Endothelial cell of umbilical vein (primary cell): ENCODE data around the gene TBX15. TPM values are rescaled to one million over a fixed set of nuclear protein-coding genes. Genes with fewer than 3 reads are reported as not detected.

ENCODE experiments used
- BruUV-seq: library from RNA; stranded (reverse); fragments of 400-500 nt; replicated peaks from 2 replicates; lab custom pipeline; 2021; lab: Mats Ljungman, UMichigan
- CTCF ChIA-PET: fragments of 300-600, 350-600 bp; sonication (Branson Sonifier 250); formaldehyde crosslinking; loops from one replicate; lab custom pipeline; 2021; ENCODE audit warnings: antibody characterized with exemption, inconsistent platforms; lab: Charles Lee
- POLR2A ChIA-PET: fragments of 300-600, 350-600 bp; sonication (Branson Sonifier 250); formaldehyde crosslinking; loops from one replicate; lab custom pipeline; 2021; ENCODE audit warnings: antibody characterized with exemption, inconsistent platforms; lab: Charles Lee
- DNase-seq: peaks from one replicate; pipeline ENCODE4 v3.0.0-alpha.2; 2011; ENCODE audit warnings: low read depth, low spot score
- FAIRE-seq: peaks from 2 replicates; lab custom pipeline; 2011; peaks lifted over from hg19 to GRCh38; lab: Jason Lieb, UNC
- H2AFZ ChIP-seq: 2 replicates; pipeline ENCODE4 v1.6.0; 2012; ENCODE audit warnings: low read depth, low read length, control low read depth, inconsistent platforms
- H3K27ac ChIP-seq: 2 replicates; pipeline ENCODE4 v1.5.1; 2011; ENCODE audit warnings: low read depth, mild to moderate bottlenecking, control low read depth, low read length, moderate library complexity; ENCODE audit not compliant: insufficient read depth
- H3K27me3 ChIP-seq, 2 experiments: 2 replicates each; pipeline versions ENCODE4 v1.6.0 to v1.6.1; 2011; ENCODE audit warnings: low read length in 2 of 2, mixed read lengths in 1 of 2; ENCODE audit not compliant: control insufficient read depth in 2 of 2, insufficient read depth in 2 of 2
- H3K36me3 ChIP-seq, 2 experiments: 2 replicates in 1 of 2; 3 replicates in 1 of 2; pipeline ENCODE4 v1.5.1; 2011; ENCODE audit warnings: low read length in 2 of 2, mild to moderate bottlenecking in 1 of 2, moderate library complexity in 1 of 2; ENCODE audit not compliant: control insufficient read depth in 2 of 2, insufficient read depth in 2 of 2; ENCODE audit errors: extremely low read depth in 1 of 2
- H3K4me1 ChIP-seq: 3 replicates; pipeline ENCODE4 v1.5.1; 2011; ENCODE audit warnings: mild to moderate bottlenecking, low read length; ENCODE audit not compliant: control insufficient read depth, insufficient read depth; ENCODE audit errors: extremely low read depth
- H3K4me2 ChIP-seq: 2 replicates; pipeline ENCODE4 v1.6.1; 2011; ENCODE audit warnings: low read length, control low read depth, mixed read lengths; ENCODE audit not compliant: insufficient read depth
- H3K4me3 ChIP-seq, 3 experiments: fragments of 200-600 bp in 1 of 3; sonication (generic), shearing (Covaris generic) in 1 of 3; replicated peaks in 1 of 3; 2 replicates each; pipeline ENCODE4 v1.5.1; 2011 to 2016; ENCODE audit warnings: control low read depth in 3 of 3, low read length in 3 of 3, mild to moderate bottlenecking in 2 of 3, inconsistent platforms in 1 of 3, low read depth in 1 of 3, moderate library complexity in 1 of 3; ENCODE audit not compliant: insufficient read depth in 1 of 3
- H3K79me2 ChIP-seq: 2 replicates; pipeline ENCODE4 v1.6.0; 2012; ENCODE audit warnings: low read length, inconsistent platforms; ENCODE audit not compliant: control insufficient read depth, insufficient read depth
- H3K9ac ChIP-seq: replicated peaks from 2 replicates; pipeline ENCODE3; 2011; ENCODE audit warnings: low read length, control low read depth; ENCODE audit not compliant: insufficient read depth; ENCODE audit errors: extremely low read depth
- H3K9me1 ChIP-seq: replicated peaks from 3 replicates; pipeline ENCODE4 v1.6.0; 2011; ENCODE audit warnings: mild to moderate bottlenecking, low read length; ENCODE audit not compliant: control insufficient read depth, insufficient read depth; ENCODE audit errors: extremely low read depth
- H3K9me3 ChIP-seq: replicated peaks from 2 replicates; pipeline ENCODE4 v1.5.1; 2012; ENCODE audit warnings: low read length, inconsistent platforms; ENCODE audit not compliant: control insufficient read depth, insufficient read depth
- H4K20me1 ChIP-seq: replicated peaks from 2 replicates; pipeline ENCODE3; 2011; ENCODE audit warnings: mild to moderate bottlenecking, low read length; ENCODE audit not compliant: control insufficient read depth, insufficient read depth; ENCODE audit errors: extremely low read depth
- EZH2 ChIP-seq: IDR thresholded peaks from 2 replicates; pipeline ENCODE4 v1.6.1; 2012; ENCODE audit warnings: borderline replicate concordance, low read depth, mild to moderate bottlenecking, moderate library complexity, low read length, inconsistent platforms; ENCODE audit not compliant: severe bottlenecking
- FOS ChIP-seq: IDR thresholded peaks from 2 replicates; pipeline ENCODE4 v1.6.1; 2011; ENCODE audit warnings: mild to moderate bottlenecking, low read length, moderate library complexity, borderline replicate concordance; ENCODE audit not compliant: insufficient read depth
- GATA2 ChIP-seq: IDR thresholded peaks from 2 replicates; pipeline ENCODE4 v1.7.0; 2011; ENCODE audit warnings: low read depth, mild to moderate bottlenecking, moderate library complexity, mixed read lengths, low read length; ENCODE audit not compliant: insufficient read length, insufficient read depth
- JUN ChIP-seq: IDR thresholded peaks from 2 replicates; pipeline ENCODE4 v1.6.1; 2011; ENCODE audit warnings: borderline replicate concordance, low read depth; ENCODE audit not compliant: insufficient read length, insufficient read depth
- MYC ChIP-seq: IDR thresholded peaks from one replicate; pipeline ENCODE4 v1.6.1; 2011; ENCODE audit warnings: mild to moderate bottlenecking, low read depth, low read length
- POLR2A ChIP-seq: IDR thresholded peaks from 2 replicates; pipeline ENCODE4 v1.6.1; 2012; ENCODE audit warnings: low read depth, mild to moderate bottlenecking, control low read depth, low read length
- POLR2AphosphoS5 ChIP-seq: IDR thresholded peaks from 2 replicates; pipeline ENCODE4 v1.6.1; 2012; ENCODE audit warnings: low read depth, mild to moderate bottlenecking, control low read depth, low read length, moderate library complexity; ENCODE audit not compliant: insufficient read depth
- dilution Hi-C: fragments of 300-500 bp; cut with MboI; formaldehyde crosslinking; loops from one replicate; pipeline ENCODE4 v1.15.0; 2019; ENCODE audit warnings: low sequenced_read_pairs; ENCODE audit not compliant: extremely low pct_ligation_motif_present
- intact Hi-C: fragments of 100-400 bp; cut with micrococcal nuclease; formaldehyde crosslinking; loops from one replicate; pipeline ENCODE4 v1.10.0; 2022
- polyA plus RNA-seq, 4 experiments: library from polyadenylated mRNA; depleted of rRNA in 3 of 4; stranded (reverse) in 3 of 4; unstranded in 1 of 4; fragments of >200 nt; gene quantifications; 2 replicates each; pipeline versions ENCODE4 v1.2.1 to v1.2.3, GENCODE V29; 2011 to 2012; ENCODE audit warnings: missing spikeins in 1 of 4
- total RNA-seq: library from RNA; stranded (reverse); gene quantifications from 2 replicates; pipeline ENCODE4 v1.2.3, GENCODE V29; 2021
- TF ChIP-seq, protein P1 (sequence below): IDR thresholded peaks from 2 replicates; pipeline ENCODE4 v1.6.1; 2011; ENCODE audit not compliant: insufficient read depth, insufficient read length
- TF ChIP-seq, protein P2 (sequence below), 2 donors: IDR thresholded peaks; 1 replicate in 1 of 2; 2 replicates in 1 of 2; pipeline ENCODE4 v1.5.1; 2011; ENCODE audit warnings: low read length in 2 of 2, mild to moderate bottlenecking in 2 of 2, moderate library complexity in 2 of 2, control low read depth in 1 of 2, inconsistent platforms in 1 of 2, low read depth in 1 of 2; ENCODE audit not compliant: insufficient read depth in 1 of 2; ENCODE audit errors: extremely low read depth in 1 of 2

The TBX15 gene
- total and polyA plus RNA-seq, 2 donors (not counting 3 experiments of a cell fraction or from before 2014, with no cell fraction given): 0.01 TPM; not detected in 1

DNA sequence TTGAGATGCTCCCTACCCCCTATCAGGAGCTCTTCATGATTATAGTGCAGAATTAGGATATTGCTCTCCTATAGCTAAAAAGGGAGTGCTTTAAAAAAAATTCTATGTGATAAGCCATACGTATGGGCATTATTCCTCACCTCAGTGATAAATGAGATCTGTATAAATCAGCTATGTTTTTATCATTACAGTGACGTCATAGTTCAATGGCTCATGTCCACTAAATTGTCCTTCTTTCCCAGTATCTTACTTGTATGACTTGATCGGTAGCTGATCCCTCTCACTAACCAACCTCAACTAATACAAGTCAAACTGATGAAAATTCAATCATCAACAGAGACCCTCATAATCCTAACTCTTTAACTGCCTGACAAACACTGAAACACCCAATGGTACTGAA lies 93.3 kb downstream of the TBX15 start:
- H3K36me3 ChIP-seq: no peaks in the 10 kb centered on the region

More for the DNA sequence above, 93.3 kb downstream of the TBX15 start:
- Histone ChIP-seq H3K27me3 (no peaks in the 10 kb centered on the region), H3K4me1 (no peaks in the 10 kb centered on the region), H3K9me1 (no peaks in the 10 kb centered on the region), H3K79me2 (no peaks in the 10 kb centered on the region), H3K9me3 (no peaks in the 10 kb centered on the region), H4K20me1 (no peaks in the 10 kb centered on the region), H3K27ac (no peak overlapping the region), H3K4me2 (no peak overlapping the region), H3K9ac (no peak overlapping the region), H3K4me3 (no peak overlapping the region), H2AFZ (no peak overlapping the region)
- no peak for DNase-seq
- intact Hi-C loops: no loop called here
- no peak for TF ChIP-seq MYC
- TF ChIP-seq POLR2A: no peak
- no peak for TF ChIP-seq POLR2AphosphoS5
- TF ChIP-seq, protein P1, sequence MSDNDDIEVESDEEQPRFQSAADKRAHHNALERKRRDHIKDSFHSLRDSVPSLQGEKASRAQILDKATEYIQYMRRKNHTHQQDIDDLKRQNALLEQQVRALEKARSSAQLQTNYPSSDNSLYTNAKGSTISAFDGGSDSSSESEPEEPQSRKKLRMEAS: no peak
- TF ChIP-seq, protein P2, sequence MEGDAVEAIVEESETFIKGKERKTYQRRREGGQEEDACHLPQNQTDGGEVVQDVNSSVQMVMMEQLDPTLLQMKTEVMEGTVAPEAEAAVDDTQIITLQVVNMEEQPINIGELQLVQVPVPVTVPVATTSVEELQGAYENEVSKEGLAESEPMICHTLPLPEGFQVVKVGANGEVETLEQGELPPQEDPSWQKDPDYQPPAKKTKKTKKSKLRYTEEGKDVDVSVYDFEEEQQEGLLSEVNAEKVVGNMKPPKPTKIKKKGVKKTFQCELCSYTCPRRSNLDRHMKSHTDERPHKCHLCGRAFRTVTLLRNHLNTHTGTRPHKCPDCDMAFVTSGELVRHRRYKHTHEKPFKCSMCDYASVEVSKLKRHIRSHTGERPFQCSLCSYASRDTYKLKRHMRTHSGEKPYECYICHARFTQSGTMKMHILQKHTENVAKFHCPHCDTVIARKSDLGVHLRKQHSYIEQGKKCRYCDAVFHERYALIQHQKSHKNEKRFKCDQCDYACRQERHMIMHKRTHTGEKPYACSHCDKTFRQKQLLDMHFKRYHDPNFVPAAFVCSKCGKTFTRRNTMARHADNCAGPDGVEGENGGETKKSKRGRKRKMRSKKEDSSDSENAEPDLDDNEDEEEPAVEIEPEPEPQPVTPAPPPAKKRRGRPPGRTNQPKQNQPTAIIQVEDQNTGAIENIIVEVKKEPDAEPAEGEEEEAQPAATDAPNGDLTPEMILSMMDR (IDR thresholded peaks at IDR 0.05; ENCODE audit: extremely low read depth in 1 of 2, insufficient read depth in 1 of 2, low read depth in 1 of 2, low read length in 2 of 2): no peak
- TF ChIP-seq JUN: no peak
- TF ChIP-seq FOS: no peak
- no peak for TF ChIP-seq EZH2
- TF ChIP-seq GATA2: no peak
- POLR2A ChIA-PET: no interaction called here
- FAIRE-seq: no peak
- dilution Hi-C loops: no loop called here
- BruUV-seq: no TSS peak
- CTCF ChIA-PET: no interaction called here
